Peyer's patch (tissue), 4 donors: ENCODE data around the gene RELA. TPM values are rescaled to one million over a fixed set of nuclear protein-coding genes. Genes with fewer than 3 reads are reported as not detected.
A peak's percentile ranks its signal among the peaks of the same experiment; 100 is the strongest.
"Not testable (repeated sequence)": the region's sequence is repeated elsewhere in the genome, so short reads cannot be mapped to it uniquely, and the experiment has no call there.

ENCODE experiments used
- DNase-seq, 3 donors: peaks; one replicate each; pipeline ENCODE4 v3.0.0-alpha.2; 2017 to 2019
- H3K27ac ChIP-seq, 4 donors: fragments of 200-600 bp; sonication (generic); one replicate each; pipeline ENCODE4 v1.5.1; 2016 to 2019
- H3K27me3 ChIP-seq, 2 donors: fragments of 200-600 bp; sonication (generic); one replicate each; pipeline ENCODE4 v1.5.1; 2019
- H3K36me3 ChIP-seq, 3 donors: fragments of 200-600 bp; sonication (generic); one replicate each; pipeline ENCODE4 v1.5.1; 2016 to 2019
- H3K4me1 ChIP-seq, 4 donors: fragments of 200-600 bp; sonication (generic); one replicate each; pipeline ENCODE4 v1.5.1; 2016 to 2019
- H3K4me3 ChIP-seq, 4 donors: fragments of 200-600 bp; sonication (generic); 1 replicate in 3 of 4; 2 replicates in 1 of 4; pipeline ENCODE4 v1.5.1; 2016 to 2019; ENCODE audit warnings: mild to moderate bottlenecking in 1 of 4
- H3K9me3 ChIP-seq, 4 donors: fragments of 200-600 bp; sonication (generic); one replicate each; pipeline ENCODE4 v1.5.1; 2016 to 2019; ENCODE audit warnings: mild to moderate bottlenecking in 1 of 4
- POLR2A ChIP-seq, 2 donors: fragments of 450-650 bp; IDR thresholded peaks; one replicate each; pipeline ENCODE4 v1.5.1; 2017; ENCODE audit warnings: antibody characterized with exemption in 2 of 2, mild to moderate bottlenecking in 2 of 2, moderate library complexity in 2 of 2
- total RNA-seq, 4 donors: library from RNA; depleted of rRNA; stranded (reverse); fragments of >200 nt; gene quantifications; one replicate each; pipeline ENCODE4 v1.1.0, GENCODE V29; 2016
- TF ChIP-seq, protein P1 (sequence below), 6 experiments: fragments of 450-650 bp in 4 of 6; fragments of 200-600 bp in 2 of 6; sonication (generic) in 1 of 6; IDR thresholded peaks; one replicate each; pipeline ENCODE4 v1.5.1; 2017 to 2019; ENCODE audit warnings: antibody characterized with exemption in 6 of 6, mild to moderate bottlenecking in 3 of 6, moderate library complexity in 1 of 6

The RELA gene
- total RNA-seq, 4 donors from 2014 or later = 46.6 to 86.9 (median 59.7) TPM

DNA sequence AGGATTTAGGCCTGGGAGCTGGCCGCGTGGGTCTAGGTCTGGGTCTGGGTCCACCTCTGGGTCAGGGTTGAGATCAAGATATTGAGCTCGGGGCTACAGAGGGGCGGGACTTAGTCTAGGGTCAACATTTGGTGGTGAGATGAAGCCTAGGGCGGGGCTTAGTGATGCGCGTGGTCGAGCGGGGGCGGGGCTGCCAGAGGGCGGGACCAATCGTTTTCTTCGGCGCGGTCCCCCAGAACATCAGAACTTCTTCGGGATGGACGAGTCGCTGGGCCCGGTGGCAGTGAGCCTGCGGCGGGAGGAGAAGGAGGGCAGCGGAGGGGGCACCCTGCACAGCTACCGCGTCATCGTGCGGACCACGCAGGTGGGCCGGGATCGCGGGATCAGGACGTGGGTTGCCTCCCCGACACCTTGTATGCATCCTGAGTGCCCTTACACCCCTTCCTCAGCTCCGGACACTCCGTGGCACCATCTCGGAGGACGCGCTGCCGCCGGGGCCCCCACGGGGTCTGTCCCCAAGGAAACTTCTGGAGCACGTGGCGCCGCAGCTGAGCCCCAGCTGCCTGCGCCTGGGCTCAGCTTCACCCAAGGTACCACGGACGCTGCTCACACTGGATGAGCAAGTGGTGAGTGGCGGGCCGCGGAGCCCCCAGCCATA, 20.6 kb downstream of the RELA start:
- Histone ChIP-seq H3K9me3 (no peaks in the 10 kb centered on the region), H3K4me1 (peaks cover 0 to 38% (median 22%) of the 10 kb centered on the region in 4 donors), H3K27me3 (no peaks in the 10 kb centered on the region), H3K4me3 (peak overlapping the region in 1 of 4 donors; percentile 78), H3K27ac (peak overlapping the region in 2 of 4 donors; percentile 88 to 95), H3K36me3 (peaks cover 0 to 8% (median 0%) of the 10 kb centered on the region in 3 donors)
- DNase-seq = peak in 1 of 3 donors; percentile 35
- TF ChIP-seq, protein P1, sequence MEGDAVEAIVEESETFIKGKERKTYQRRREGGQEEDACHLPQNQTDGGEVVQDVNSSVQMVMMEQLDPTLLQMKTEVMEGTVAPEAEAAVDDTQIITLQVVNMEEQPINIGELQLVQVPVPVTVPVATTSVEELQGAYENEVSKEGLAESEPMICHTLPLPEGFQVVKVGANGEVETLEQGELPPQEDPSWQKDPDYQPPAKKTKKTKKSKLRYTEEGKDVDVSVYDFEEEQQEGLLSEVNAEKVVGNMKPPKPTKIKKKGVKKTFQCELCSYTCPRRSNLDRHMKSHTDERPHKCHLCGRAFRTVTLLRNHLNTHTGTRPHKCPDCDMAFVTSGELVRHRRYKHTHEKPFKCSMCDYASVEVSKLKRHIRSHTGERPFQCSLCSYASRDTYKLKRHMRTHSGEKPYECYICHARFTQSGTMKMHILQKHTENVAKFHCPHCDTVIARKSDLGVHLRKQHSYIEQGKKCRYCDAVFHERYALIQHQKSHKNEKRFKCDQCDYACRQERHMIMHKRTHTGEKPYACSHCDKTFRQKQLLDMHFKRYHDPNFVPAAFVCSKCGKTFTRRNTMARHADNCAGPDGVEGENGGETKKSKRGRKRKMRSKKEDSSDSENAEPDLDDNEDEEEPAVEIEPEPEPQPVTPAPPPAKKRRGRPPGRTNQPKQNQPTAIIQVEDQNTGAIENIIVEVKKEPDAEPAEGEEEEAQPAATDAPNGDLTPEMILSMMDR (IDR thresholded peaks at IDR 0.05) = no peak
- no peak for TF ChIP-seq POLR2A (IDR thresholded peaks at IDR 0.05)

DNA sequence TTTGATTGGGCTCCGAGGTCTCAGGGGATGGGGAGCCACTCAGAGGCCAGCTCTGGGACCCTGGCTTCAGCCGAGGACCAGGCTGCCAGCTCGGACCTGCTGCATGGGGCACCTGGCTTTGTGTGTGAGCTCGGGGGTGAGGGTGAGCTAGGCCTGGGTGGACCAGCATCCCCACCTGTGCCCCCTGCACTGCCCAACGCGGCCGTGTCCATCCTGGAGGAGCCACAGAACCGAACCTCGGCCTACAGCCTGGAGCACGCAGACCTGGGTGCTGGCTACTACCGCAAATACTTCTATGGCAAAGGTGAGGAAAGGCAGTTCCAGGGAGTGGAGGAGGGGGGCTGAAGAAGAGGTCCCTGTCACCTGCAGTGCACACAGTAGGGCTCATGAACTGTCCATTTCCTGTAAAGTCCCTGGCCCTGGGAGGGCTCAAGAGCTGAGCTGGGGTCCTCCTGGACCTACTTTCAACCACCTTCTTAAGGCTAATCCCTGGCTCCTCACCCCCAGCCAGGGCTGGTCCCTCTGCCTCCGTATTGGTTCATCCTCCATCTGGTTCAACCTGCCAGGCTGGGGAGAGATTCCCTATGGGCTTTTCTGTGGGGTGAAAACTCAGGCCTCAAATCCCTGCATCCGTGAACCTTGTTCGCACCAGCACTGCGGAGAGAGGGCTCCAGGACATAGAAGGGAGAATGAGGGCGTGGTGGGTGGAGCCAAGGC, 21.3 kb downstream of the RELA start:
- Histone ChIP-seq H3K4me3 (peak overlapping the region; percentile 36 to 78 (median 64)), H3K36me3 (peaks cover 0 to 11% (median 0%) of the 10 kb centered on the region in 3 donors)

DNA sequence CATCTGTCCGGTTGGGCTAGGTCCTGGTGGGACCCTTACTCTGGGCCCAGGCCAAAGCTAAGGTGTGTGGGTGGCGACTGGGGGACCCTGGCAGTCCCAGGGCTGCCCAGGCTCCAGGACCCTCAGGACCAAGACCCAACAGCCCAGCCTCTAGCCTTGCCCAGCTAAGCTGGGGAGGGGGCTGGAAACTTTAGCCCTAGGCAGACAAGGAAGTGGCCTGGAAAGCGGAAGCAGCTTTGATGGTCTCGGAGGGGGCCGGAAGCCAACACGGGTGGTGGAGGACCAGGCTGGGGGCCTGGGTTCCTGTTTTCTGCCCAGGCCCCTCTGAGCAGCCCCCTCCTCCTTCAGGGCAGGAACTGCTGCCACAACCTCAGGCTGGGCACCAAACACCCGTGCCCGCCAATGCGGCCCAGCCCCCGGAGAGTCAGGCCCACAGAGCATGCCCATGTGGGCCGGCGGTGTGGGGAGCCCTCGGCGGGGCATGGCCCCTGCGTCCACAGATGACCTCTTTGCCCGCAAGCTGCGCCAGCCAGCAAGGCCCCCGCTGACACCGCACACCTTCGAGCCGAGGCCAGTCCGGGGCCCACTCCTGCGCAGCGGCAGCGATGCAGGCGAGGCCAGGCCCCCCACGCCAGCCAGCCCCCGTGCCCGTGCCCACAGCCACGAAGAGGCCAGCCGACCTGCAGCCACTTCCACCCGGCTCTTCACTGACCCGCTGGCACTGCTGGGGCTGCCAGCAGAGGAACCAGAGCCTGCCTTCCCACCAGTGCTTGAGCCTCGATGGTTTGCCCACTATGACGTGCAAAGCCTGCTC, 22.0 kb downstream of the RELA start:
- peaks cover 0 to 36% (median 22%) of the 10 kb centered on the region in 4 donors for H3K4me1 ChIP-seq
- H3K27me3 ChIP-seq = no peaks in the 10 kb centered on the region
- peak overlapping the region; percentile 36 to 78 (median 64) for H3K4me3 ChIP-seq
- peak in 2 of 3 donors; percentile 88 to 91 for DNase-seq
- TF ChIP-seq, protein P1 (IDR thresholded peaks at IDR 0.05) = no peak
- TF ChIP-seq POLR2A (IDR thresholded peaks at IDR 0.05) = no peak
- no peaks in the 10 kb centered on the region for H3K9me3 ChIP-seq
- H3K36me3 ChIP-seq = peaks cover 0 to 18% (median 0%) of the 10 kb centered on the region in 3 donors
- H3K27ac ChIP-seq = peak overlapping the region; percentile 88 to 95 (median 94)

More for the DNA sequence above, 21.3 kb downstream of the RELA start:
- Histone ChIP-seq H3K27me3 (no peaks in the 10 kb centered on the region), H3K27ac (peak overlapping the region; percentile 88 to 95 (median 94)), H3K9me3 (no peaks in the 10 kb centered on the region), H3K4me1 (peaks cover 0 to 36% (median 22%) of the 10 kb centered on the region in 4 donors)
- TF ChIP-seq, protein P1 (IDR thresholded peaks at IDR 0.05) = no peak
- no peak for TF ChIP-seq POLR2A (IDR thresholded peaks at IDR 0.05)
- DNase-seq = no peak

DNA sequence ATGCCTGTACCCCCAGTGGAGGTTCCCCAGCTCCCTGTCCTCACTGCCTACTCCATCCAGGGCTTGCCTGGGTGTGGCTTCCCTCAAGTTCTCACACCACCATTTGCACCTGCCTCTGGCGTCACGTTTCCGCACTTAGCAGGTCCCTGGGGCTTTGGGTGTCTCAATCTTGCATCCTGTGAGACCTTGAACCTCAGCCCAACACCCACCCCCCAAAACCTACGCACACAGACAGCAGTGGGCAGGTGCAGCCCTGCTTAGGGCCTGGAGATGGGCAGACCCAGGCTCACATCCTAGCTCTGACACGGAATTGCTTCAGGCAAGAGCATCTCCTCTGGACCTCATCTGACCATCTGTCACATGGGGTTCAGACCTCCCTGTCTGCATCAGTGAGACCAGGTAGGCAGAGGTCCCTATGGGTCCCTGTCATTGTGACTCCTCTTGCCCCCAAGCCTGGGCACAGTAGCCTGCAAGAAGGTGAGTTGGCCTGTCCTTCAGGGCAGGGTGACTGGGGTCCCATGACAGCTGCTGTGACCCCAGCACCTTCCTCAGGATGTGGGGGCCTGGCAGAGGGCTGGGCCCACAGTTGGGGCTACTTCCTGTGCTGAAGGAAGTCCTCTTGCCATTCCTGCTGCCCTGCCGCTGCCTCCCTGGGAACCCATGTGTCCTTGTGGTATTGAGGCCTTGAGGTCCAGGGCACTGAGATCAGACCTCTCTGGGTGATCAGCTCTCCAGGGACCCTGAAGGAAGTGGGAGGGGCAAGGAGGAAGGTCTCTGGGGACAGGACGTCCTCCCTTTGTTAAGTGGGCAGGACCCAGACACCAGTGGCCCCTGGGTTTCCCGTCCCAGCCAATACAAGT, 22.9 kb downstream of the RELA start:
- H3K4me1 ChIP-seq = peaks cover 0 to 36% (median 22%) of the 10 kb centered on the region in 4 donors
- H3K27ac ChIP-seq = peak overlapping the region; percentile 88 to 95 (median 94)
- peak in 2 of 3 donors; percentile 96 for DNase-seq
- H3K9me3 ChIP-seq = no peaks in the 10 kb centered on the region
- TF ChIP-seq, protein P1 (IDR thresholded peaks at IDR 0.05) = no peak
- no peak for TF ChIP-seq POLR2A (IDR thresholded peaks at IDR 0.05)
- H3K36me3 ChIP-seq = peaks cover 0 to 27% (median 0%) of the 10 kb centered on the region in 3 donors
- H3K4me3 ChIP-seq = peak overlapping the region; percentile 36 to 78 (median 64)
- H3K27me3 ChIP-seq = no peaks in the 10 kb centered on the region

DNA sequence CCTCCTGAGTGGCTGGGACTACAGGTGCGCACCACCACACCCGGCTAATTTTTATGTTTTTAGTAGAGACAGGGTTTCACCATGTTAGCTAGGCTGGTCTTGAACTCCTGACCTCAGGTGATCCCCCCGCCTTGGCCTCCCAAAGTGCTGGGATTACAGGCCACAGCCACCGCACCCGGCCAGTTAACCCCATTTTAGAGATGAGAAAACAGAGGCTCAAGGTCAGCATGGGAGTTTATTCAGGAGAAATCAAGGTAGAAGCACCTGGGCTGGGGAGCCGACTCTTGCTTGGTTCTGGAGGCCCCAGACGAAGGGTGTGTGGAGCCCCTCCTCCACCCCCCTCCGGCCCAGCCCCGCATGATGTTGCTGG, 23.5 kb downstream of the RELA start:
- not testable (repeated sequence) for H3K27me3 ChIP-seq, H3K9me3 ChIP-seq, DNase-seq
- Histone ChIP-seq H3K4me1 (peaks cover 0 to 36% (median 22%) of the 10 kb centered on the region in 4 donors), H3K27ac (peak overlapping the region; percentile 88 to 95 (median 94)), H3K36me3 (peaks cover 0 to 33% (median 0%) of the 10 kb centered on the region in 3 donors), H3K4me3 (peak overlapping the region; percentile 52 to 89 (median 78))
